ENCODE results near the gene NBPF20.
"Not testable (repeated sequence)": the region's sequence is repeated elsewhere in the genome, so short reads cannot be mapped to it uniquely, and the experiment has no call there.

Gene NBPF20

GRCh38 chr1:145442340-145442739 lies 16.9 kb upstream of the NBPF20 start:
- POLR2A ChIA-PET; CTCF ChIA-PET; DNase-seq (ENCODE audit: extremely low spot score): not testable (repeated sequence)

- POLR2A ChIA-PET; DNase-seq (ENCODE audit: extremely low spot score); CTCF ChIA-PET: not testable (repeated sequence)
Observed at GRCh38 chr1:145431363-145432256, 6.2 kb upstream of the NBPF20 start.

- DNase-seq (ENCODE audit: extremely low spot score); POLR2A ChIA-PET; CTCF ChIA-PET: not testable (repeated sequence)
Observed at GRCh38 chr1:145430830-145431229, 5.4 kb upstream of the NBPF20 start.

- CTCF ChIA-PET; DNase-seq (ENCODE audit: extremely low spot score); POLR2A ChIA-PET: not testable (repeated sequence)
Observed at GRCh38 chr1:145429329-145429728, 3.9 kb upstream of the NBPF20 start.

- CTCF ChIA-PET, POLR2A ChIA-PET: not testable (repeated sequence)
- peak; percentile 8 for DNase-seq (ENCODE audit: extremely low spot score)
Observed at GRCh38 chr1:145424612-145425435, 579 bp downstream of the NBPF20 start.

GRCh38 chr1:145415149-145415548 lies 10.3 kb downstream of the NBPF20 start:
- POLR2A ChIA-PET; DNase-seq (ENCODE audit: extremely low spot score); CTCF ChIA-PET: not testable (repeated sequence)

- POLR2A ChIA-PET; DNase-seq (ENCODE audit: extremely low spot score); CTCF ChIA-PET: not testable (repeated sequence)
Observed at GRCh38 chr1:145407266-145407665, 18.1 kb downstream of the NBPF20 start.

GRCh38 chr1:145404949-145405348 lies 20.5 kb downstream of the NBPF20 start:
- POLR2A ChIA-PET; CTCF ChIA-PET; DNase-seq (ENCODE audit: extremely low spot score): not testable (repeated sequence)

- DNase-seq (ENCODE audit: extremely low spot score); CTCF ChIA-PET: not testable (repeated sequence)
Observed at GRCh38 chr1:145400701-145401100, 24.7 kb downstream of the NBPF20 start.

More at GRCh38 chr1:145400701-145401100, 24.7 kb downstream of the NBPF20 start:
- POLR2A ChIA-PET, result not testable (repeated sequence)
